MM.1S (cell line): Measurements from ENCODE around the gene NFU1.

ENCODE experiments used
- DNase-seq: peaks from one replicate; pipeline ENCODE4 v3.0.0-alpha.2; 2015
- H2AFZ ChIP-seq: fragments of 300-600 bp; sonication (generic); 2 replicates; pipeline ENCODE4 v1.6.0; 2016; ENCODE audit warnings: antibody characterized with exemption, low read length
- H3F3A ChIP-seq: fragments of 300-600 bp; sonication (generic); 2 replicates; pipeline ENCODE4 v1.6.1; 2016; ENCODE audit warnings: mild to moderate bottlenecking, antibody characterized with exemption, low read length, moderate library complexity, mixed read lengths; ENCODE audit not compliant: insufficient read depth
- H3K27ac ChIP-seq: fragments of 300-600 bp; sonication (generic); 2 replicates; pipeline ENCODE4 v1.5.1; 2016; ENCODE audit warnings: mild to moderate bottlenecking, low read length
- H3K27me3 ChIP-seq: fragments of 300-600 bp; sonication (generic); replicated peaks from 2 replicates; pipeline ENCODE4 v1.6.0; 2016; ENCODE audit warnings: low read length; ENCODE audit not compliant: insufficient read depth
- H3K36me3 ChIP-seq: fragments of 300-600 bp; sonication (generic); replicated peaks from 2 replicates; pipeline ENCODE4 v1.6.1; 2016; ENCODE audit warnings: mild to moderate bottlenecking, low read length, mixed read lengths; ENCODE audit not compliant: insufficient read depth
- H3K4me1 ChIP-seq: fragments of 300-600 bp; sonication (generic); 2 replicates; pipeline ENCODE4 v1.6.1; 2016; ENCODE audit warnings: low read length, mixed read lengths
- H3K4me2 ChIP-seq: fragments of 300-600 bp; sonication (generic); 2 replicates; pipeline ENCODE4 v1.6.0; 2016; ENCODE audit warnings: low read depth, low read length
- H3K4me3 ChIP-seq: fragments of 300-600 bp; sonication (generic); 2 replicates; pipeline ENCODE4 v1.5.1; 2016; ENCODE audit warnings: low read length, mixed read lengths
- H3K79me2 ChIP-seq: fragments of 300-600 bp; sonication (generic); 2 replicates; pipeline ENCODE4 v1.6.1; 2016; ENCODE audit warnings: mixed run types, low read length, mixed read lengths
- H3K9ac ChIP-seq: fragments of 300-600 bp; sonication (generic); 2 replicates; pipeline ENCODE4 v1.6.1; 2016; ENCODE audit warnings: low read length, mixed read lengths
- H3K9me2 ChIP-seq: fragments of 300-600 bp; sonication (generic); replicated peaks from 2 replicates; pipeline ENCODE4 v1.6.1; 2016; ENCODE audit warnings: mild to moderate bottlenecking, low read length, mixed read lengths; ENCODE audit not compliant: insufficient read depth
- H3K9me3 ChIP-seq: fragments of 300-600 bp; sonication (generic); replicated peaks from 2 replicates; pipeline ENCODE4 v1.6.1; 2016; ENCODE audit warnings: mild to moderate bottlenecking, low read length, mixed read lengths; ENCODE audit not compliant: insufficient read depth
- H4K20me1 ChIP-seq: fragments of 300-600 bp; sonication (generic); 2 replicates; pipeline ENCODE4 v1.6.1; 2016; ENCODE audit warnings: mild to moderate bottlenecking, low read length, moderate library complexity, mixed read lengths; ENCODE audit not compliant: insufficient read depth
- CTCF ChIP-seq: fragments of 300-600 bp; sonication (generic); IDR thresholded peaks from 2 replicates; pipeline ENCODE4 v1.5.1; 2016; ENCODE audit warnings: antibody characterized with exemption, low read length, mixed read lengths
- EZH2 ChIP-seq: fragments of 300-600 bp; sonication (generic); optimal IDR thresholded peaks from 2 replicates; pipeline ENCODE3; 2017; ENCODE audit warnings: low read depth, mild to moderate bottlenecking, antibody characterized with exemption, low read length, mixed read lengths
- EZH2phosphoT487 ChIP-seq: fragments of 300-600 bp; sonication (generic); IDR thresholded peaks from 2 replicates; pipeline ENCODE4 v1.6.1; 2018; ENCODE audit warnings: antibody characterized with exemption, low read length

NFU1 gene

GRCh38 chr2:69429491-69430183 lies 7.6 kb downstream of the NFU1 start:
- H3K4me3 ChIP-seq, result no peak overlapping the region
- H3K79me2 ChIP-seq, result no peaks in the 10 kb centered on the region
- no peaks in the 10 kb centered on the region for H3F3A ChIP-seq
- no peaks in the 10 kb centered on the region for H4K20me1 ChIP-seq
- no peaks in the 10 kb centered on the region for H3K36me3 ChIP-seq
- H3K27me3 ChIP-seq, result no peaks in the 10 kb centered on the region
- no peaks in the 10 kb centered on the region for H3K9me3 ChIP-seq
- H3K4me2 ChIP-seq, result no peak overlapping the region
- H3K27ac ChIP-seq, result no peak overlapping the region
- H3K9ac ChIP-seq, result no peak overlapping the region
- no peaks in the 10 kb centered on the region for H3K4me1 ChIP-seq
- no peak overlapping the region for H2AFZ ChIP-seq
- DNase-seq, result no peak
- H3K9me2 ChIP-seq, result no peaks in the 10 kb centered on the region
- TF ChIP-seq EZH2phosphoT487 (no peak), CTCF (no peak), EZH2 (no peak)

- H3K4me2 ChIP-seq, result no peak overlapping the region
- H3K4me3 ChIP-seq, result no peak overlapping the region
- H4K20me1 ChIP-seq, result no peaks in the 10 kb centered on the region
- H3F3A ChIP-seq, result no peaks in the 10 kb centered on the region
- no peaks in the 10 kb centered on the region for H3K9me2 ChIP-seq
- no peak overlapping the region for H2AFZ ChIP-seq
- TF ChIP-seq CTCF (no peak), EZH2phosphoT487 (no peak), EZH2 (no peak)
- no peaks in the 10 kb centered on the region for H3K79me2 ChIP-seq
- no peaks in the 10 kb centered on the region for H3K27me3 ChIP-seq
- no peak for DNase-seq
- H3K27ac ChIP-seq, result no peak overlapping the region
- H3K4me1 ChIP-seq, result no peaks in the 10 kb centered on the region
- no peaks in the 10 kb centered on the region for H3K36me3 ChIP-seq
- no peaks in the 10 kb centered on the region for H3K9me3 ChIP-seq
- no peak overlapping the region for H3K9ac ChIP-seq
Observed at GRCh38 chr2:69428981-69429380, 8.3 kb downstream of the NFU1 start.

GRCh38 chr2:69424419-69424818 lies 12.8 kb downstream of the NFU1 start:
- Histone ChIP-seq H3K27ac (no peak overlapping the region), H3K36me3 (no peaks in the 10 kb centered on the region), H4K20me1 (no peaks in the 10 kb centered on the region), H2AFZ (no peak overlapping the region), H3K79me2 (no peaks in the 10 kb centered on the region), H3F3A (no peaks in the 10 kb centered on the region), H3K4me3 (no peak overlapping the region), H3K27me3 (no peaks in the 10 kb centered on the region), H3K9me3 (no peaks in the 10 kb centered on the region), H3K9ac (no peak overlapping the region), H3K9me2 (no peaks in the 10 kb centered on the region), H3K4me2 (no peak overlapping the region), H3K4me1 (peaks cover 8% of the 10 kb centered on the region)
- no peak for DNase-seq
- TF ChIP-seq EZH2 (no peak), EZH2phosphoT487 (no peak), CTCF (no peak)
